ENCODE data around the gene SHC1.

SHC1 gene

GRCh38 chr1:154969246-154969645, 1.3 kb downstream of the SHC1 start:
- Histone ChIP-seq H3K9me3 (ENCODE audit: severe bottlenecking) (no peaks in the 10 kb centered on the region), H3K4me3 (ENCODE audit: low read depth, low read length) (no peak overlapping the region), H3K36me3 (peaks cover 41% of the 10 kb centered on the region), H3K27ac (no peak overlapping the region; the same call in 1 of the 2 replicates), H3K27me3 (ENCODE audit: insufficient read depth, low read depth, severe bottlenecking) (no peaks in the 10 kb centered on the region)
- TF ChIP-seq CTCF (IDR thresholded peaks at IDR 0.05; ENCODE audit: low read depth, low read length): no peak
- no peak for DNase-seq

GRCh38 chr1:154968731-154969130, 1.8 kb downstream of the SHC1 start:
- no peak for DNase-seq
- H3K9me3 ChIP-seq (ENCODE audit: severe bottlenecking): no peaks in the 10 kb centered on the region
- H3K27ac ChIP-seq: no peak overlapping the region; the same call in 1 of the 2 replicates
- no peak for TF ChIP-seq CTCF (IDR thresholded peaks at IDR 0.05; ENCODE audit: low read depth, low read length)
- H3K36me3 ChIP-seq: peaks cover 45% of the 10 kb centered on the region
- no peak overlapping the region for H3K4me3 ChIP-seq (ENCODE audit: low read depth, low read length)
- H3K27me3 ChIP-seq (ENCODE audit: insufficient read depth, low read depth, severe bottlenecking): no peaks in the 10 kb centered on the region

- peaks cover 56% of the 10 kb centered on the region for H3K36me3 ChIP-seq
- H3K27ac ChIP-seq: no peak overlapping the region
- no peak for DNase-seq
- no peaks in the 10 kb centered on the region for H3K9me3 ChIP-seq (ENCODE audit: severe bottlenecking)
- H3K27me3 ChIP-seq (ENCODE audit: insufficient read depth, low read depth, severe bottlenecking): no peaks in the 10 kb centered on the region
- TF ChIP-seq CTCF (IDR thresholded peaks at IDR 0.05; ENCODE audit: low read depth, low read length): no peak
- H3K4me3 ChIP-seq (ENCODE audit: low read depth, low read length): no peak overlapping the region
Measured at GRCh38 chr1:154967331-154967950, 3.1 kb downstream of the SHC1 start.

- Histone ChIP-seq H3K27ac (no peak overlapping the region), H3K36me3 (peaks cover 61% of the 10 kb centered on the region), H3K4me3 (ENCODE audit: low read depth, low read length) (no peak overlapping the region), H3K27me3 (ENCODE audit: insufficient read depth, low read depth, severe bottlenecking) (no peaks in the 10 kb centered on the region), H3K9me3 (ENCODE audit: severe bottlenecking) (no peaks in the 10 kb centered on the region)
- no peak for DNase-seq
- no peak for TF ChIP-seq CTCF (IDR thresholded peaks at IDR 0.05; ENCODE audit: low read depth, low read length)
Measured at GRCh38 chr1:154966111-154966510, 4.4 kb downstream of the SHC1 start.

GRCh38 chr1:154964359-154964758, 6.2 kb downstream of the SHC1 start:
- Histone ChIP-seq H3K27me3 (ENCODE audit: insufficient read depth, low read depth, severe bottlenecking) (no peaks in the 10 kb centered on the region), H3K27ac (no peak overlapping the region), H3K36me3 (peaks cover 70% of the 10 kb centered on the region), H3K4me3 (ENCODE audit: low read depth, low read length) (no peak overlapping the region), H3K9me3 (ENCODE audit: severe bottlenecking) (no peaks in the 10 kb centered on the region)
- TF ChIP-seq CTCF (IDR thresholded peaks at IDR 0.05; ENCODE audit: low read depth, low read length): no peak
- no peak for DNase-seq

- no peak for DNase-seq
- H3K36me3 ChIP-seq: peaks cover 77% of the 10 kb centered on the region
Measured at GRCh38 chr1:154963643-154964042, 6.9 kb downstream of the SHC1 start.

More at GRCh38 chr1:154963643-154964042, 6.9 kb downstream of the SHC1 start:
- TF ChIP-seq CTCF (IDR thresholded peaks at IDR 0.05; ENCODE audit: low read depth, low read length): no peak
- Histone ChIP-seq H3K27me3 (ENCODE audit: insufficient read depth, low read depth, severe bottlenecking) (no peaks in the 10 kb centered on the region), H3K4me3 (ENCODE audit: low read depth, low read length) (no peak overlapping the region), H3K27ac (no peak overlapping the region), H3K9me3 (ENCODE audit: severe bottlenecking) (no peaks in the 10 kb centered on the region)
